ENCODE measurements around the gene LIM2. TPM values are rescaled to one million over a fixed set of nuclear protein-coding genes. Genes with fewer than 3 reads are reported as not detected.

LIM2 gene
- total and polyA plus RNA-seq, 4 donors = not detected

DNA sequence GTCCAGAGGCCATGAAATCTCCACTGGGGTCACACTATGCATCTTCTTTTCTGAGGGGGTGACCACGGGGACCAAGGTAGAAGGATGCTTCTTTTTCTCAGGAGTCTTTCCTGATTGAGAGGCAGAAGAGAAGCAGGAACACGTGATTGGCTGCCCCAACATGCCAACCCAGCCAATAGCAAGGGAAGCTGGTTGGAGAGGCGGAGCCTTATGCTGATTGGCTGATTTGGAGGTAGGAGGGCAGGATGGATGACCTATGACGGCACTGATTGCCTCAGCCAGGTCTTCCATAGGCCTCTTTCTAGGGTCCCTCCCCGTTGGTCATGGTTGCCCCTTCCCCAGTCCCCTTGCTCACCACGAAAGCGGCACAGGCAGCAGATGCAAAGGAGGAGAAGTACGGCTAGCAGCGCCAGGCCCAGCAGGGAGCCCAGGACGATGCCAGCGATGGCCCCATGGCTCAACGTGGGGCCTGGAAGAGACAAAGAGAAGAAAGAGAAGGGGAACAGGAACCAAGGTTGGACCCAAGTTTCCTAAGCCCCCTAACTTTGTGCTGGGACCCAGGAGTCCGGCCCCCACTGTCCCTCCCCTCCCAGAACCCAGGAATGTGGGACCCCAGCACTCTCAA is 53.8 kb downstream of the LIM2 start:
- peaks cover 6% of the 10 kb centered on the region for H3K4me1 ChIP-seq (ENCODE audit: control insufficient read depth, insufficient read depth, low read length)
- WGBS (ENCODE audit: insufficient coverage) = 77% methylated on average over 11 of the region's 13 CpGs
- no peak overlapping the region for H3K27ac ChIP-seq (ENCODE audit: low read depth, low read length)
- peaks cover 17% of the 10 kb centered on the region for H3K36me3 ChIP-seq (ENCODE audit: control insufficient read depth, insufficient read depth, low read length)
- H3K4me3 ChIP-seq (ENCODE audit: low read depth, low read length) = no peak overlapping the region
- H3K27me3 ChIP-seq (ENCODE audit: control insufficient read depth, insufficient read depth, low read length) = no peaks in the 10 kb centered on the region
- no peaks in the 10 kb centered on the region for H3K9me3 ChIP-seq (ENCODE audit: control insufficient read depth, insufficient read depth, low read length)
- peak in 1 of 6 donors; percentile 18 for DNase-seq (ENCODE audit: low read depth in 4 of 6, low spot score in 6 of 6)

DNA sequence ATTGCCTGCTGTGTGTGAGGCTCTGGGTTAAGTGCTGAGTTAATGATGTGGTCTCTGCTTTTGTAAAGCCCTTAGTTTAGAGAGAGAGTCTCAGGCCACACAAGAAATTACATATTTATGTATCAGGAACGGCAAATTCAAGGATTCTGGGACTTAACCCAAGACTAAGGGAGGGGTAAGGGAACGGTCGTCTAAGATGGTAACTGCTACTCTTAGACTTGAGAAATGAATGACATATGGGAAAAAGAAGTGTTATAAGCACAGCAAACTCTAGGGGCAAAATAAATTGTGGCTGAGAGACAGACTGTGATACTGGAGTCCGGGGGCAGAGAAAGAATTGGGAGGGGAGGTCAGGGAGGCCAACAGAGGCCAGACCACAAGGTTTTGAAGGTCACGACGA is 56.1 kb downstream of the LIM2 start:
- 95% methylated on average over 5 of the region's 6 CpGs for WGBS (ENCODE audit: insufficient coverage)
- peaks cover 13% of the 10 kb centered on the region for H3K4me1 ChIP-seq (ENCODE audit: control insufficient read depth, insufficient read depth, low read length)
- H3K27me3 ChIP-seq (ENCODE audit: control insufficient read depth, insufficient read depth, low read length) = no peaks in the 10 kb centered on the region
- no peak overlapping the region for H3K4me3 ChIP-seq (ENCODE audit: low read depth, low read length)
- H3K9me3 ChIP-seq (ENCODE audit: control insufficient read depth, insufficient read depth, low read length) = no peaks in the 10 kb centered on the region
- no peak overlapping the region for H3K27ac ChIP-seq (ENCODE audit: low read depth, low read length)
- DNase-seq (ENCODE audit: low read depth in 4 of 6, low spot score in 6 of 6) = no peak
- peaks cover 28% of the 10 kb centered on the region for H3K36me3 ChIP-seq (ENCODE audit: control insufficient read depth, insufficient read depth, low read length)

DNA sequence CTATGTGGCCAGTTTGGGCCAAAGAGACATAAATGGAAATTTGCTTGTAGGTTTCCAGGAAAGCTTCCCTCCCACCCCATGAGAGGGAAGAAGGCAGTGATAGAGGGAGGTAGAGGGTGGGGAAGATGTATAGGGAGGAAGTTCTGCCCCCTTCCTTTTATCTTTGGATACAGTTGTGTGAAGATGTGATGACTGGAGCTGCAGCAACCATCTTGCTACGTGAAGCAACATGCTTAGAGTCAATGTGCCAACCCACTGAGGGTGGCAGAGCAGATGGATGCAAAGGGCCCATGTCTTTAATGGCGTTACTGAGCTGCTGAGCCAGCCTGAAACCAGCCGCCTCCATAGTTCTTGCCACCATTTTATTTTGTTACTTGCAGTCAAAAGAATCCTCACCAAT is 56.6 kb downstream of the LIM2 start:
- no peaks in the 10 kb centered on the region for H3K27me3 ChIP-seq (ENCODE audit: control insufficient read depth, insufficient read depth, low read length)
- WGBS (ENCODE audit: insufficient coverage) = 62% methylated on average over 3 of the region's 3 CpGs
- no peak overlapping the region for H3K4me3 ChIP-seq (ENCODE audit: low read depth, low read length)
- H3K27ac ChIP-seq (ENCODE audit: low read depth, low read length) = no peak overlapping the region
- peaks cover 13% of the 10 kb centered on the region for H3K4me1 ChIP-seq (ENCODE audit: control insufficient read depth, insufficient read depth, low read length)
- DNase-seq (ENCODE audit: low read depth in 4 of 6, low spot score in 6 of 6) = no peak
- H3K9me3 ChIP-seq (ENCODE audit: control insufficient read depth, insufficient read depth, low read length) = no peaks in the 10 kb centered on the region
- peaks cover 33% of the 10 kb centered on the region for H3K36me3 ChIP-seq (ENCODE audit: control insufficient read depth, insufficient read depth, low read length)

DNA sequence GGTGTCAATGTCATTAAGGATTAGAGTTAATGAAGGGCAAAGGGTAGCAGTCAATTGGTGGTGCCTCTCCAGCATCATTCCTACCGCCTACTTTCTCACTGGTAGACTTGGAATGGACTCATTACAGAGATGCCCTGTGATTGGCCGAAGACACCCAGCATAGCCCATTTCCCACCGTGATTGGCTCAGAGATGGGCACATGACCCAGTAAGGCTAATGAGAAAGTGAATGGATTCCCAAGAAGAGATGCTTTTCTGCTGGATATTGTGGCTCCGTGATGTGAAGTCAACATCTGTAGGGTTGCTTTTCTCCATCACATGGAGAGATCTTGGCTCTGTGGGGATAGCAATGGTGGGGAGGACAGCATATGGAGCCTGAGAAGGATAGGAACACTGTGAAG is 57.4 kb downstream of the LIM2 start:
- Histone ChIP-seq H3K27ac (ENCODE audit: low read depth, low read length) (no peak overlapping the region), H3K27me3 (ENCODE audit: control insufficient read depth, insufficient read depth, low read length) (no peaks in the 10 kb centered on the region), H3K9me3 (ENCODE audit: control insufficient read depth, insufficient read depth, low read length) (no peaks in the 10 kb centered on the region), H3K4me3 (ENCODE audit: low read depth, low read length) (no peak overlapping the region), H3K4me1 (ENCODE audit: control insufficient read depth, insufficient read depth, low read length) (peaks cover 13% of the 10 kb centered on the region), H3K36me3 (ENCODE audit: control insufficient read depth, insufficient read depth, low read length) (peaks cover 41% of the 10 kb centered on the region)
- no peak for DNase-seq (ENCODE audit: low read depth in 4 of 6, low spot score in 6 of 6)
- WGBS (ENCODE audit: insufficient coverage) = 98% methylated on average over 4 of the region's 4 CpGs

Other genes starting within 250 kb of the LIM2 start
- 1 to 10 TPM in 1 of 2 donors, under 1 TPM in 1; 0.94 to 2.0 TPM for gene SIGLEC7, start 245.7 kb downstream of the LIM2 start, total RNA-seq
- 1 to 10 TPM in 1 of 2 donors, under 1 TPM in 1; 0.60 to 1.5 TPM for gene SIGLEC7, start 245.7 kb downstream of the LIM2 start, polyA plus RNA-seq (ENCODE audit: insufficient read length in 2 of 2)
- 1 to 10 TPM; 3.0 to 3.9 TPM for gene CD33, start 162.9 kb downstream of the LIM2 start, total RNA-seq
- 1 to 10 TPM; 2.9 TPM for gene CD33, start 162.9 kb downstream of the LIM2 start, polyA plus RNA-seq (ENCODE audit: insufficient read length in 2 of 2)
- gene SIGLECL1, start 136.9 kb downstream of the LIM2 start, total RNA-seq = not detected
- gene SIGLECL1, start 136.9 kb downstream of the LIM2 start, polyA plus RNA-seq (ENCODE audit: insufficient read length in 2 of 2) = not detected
- gene IGLON5, start 76.3 kb downstream of the LIM2 start, total RNA-seq = 10 to 100 TPM; 12.1 to 15.3 TPM
- 100 to 1,000 TPM; 154 to 160 TPM for gene IGLON5, start 76.3 kb downstream of the LIM2 start, polyA plus RNA-seq (ENCODE audit: insufficient read length in 2 of 2)
- gene VSIG10L, start 45.8 kb downstream of the LIM2 start, total RNA-seq = 1 to 10 TPM; 2.6 to 6.7 TPM
- gene VSIG10L, start 45.8 kb downstream of the LIM2 start, polyA plus RNA-seq (ENCODE audit: insufficient read length in 2 of 2) = 10 to 100 TPM in 1 of 2 donors, 1 to 10 TPM in 1; 10.0 to 12.7 TPM
- 100 to 1,000 TPM in 1 of 2 donors, 10 to 100 TPM in 1; 40.2 to 196 TPM for gene ETFB, start 21.6 kb downstream of the LIM2 start, total RNA-seq
- 100 to 1,000 TPM in 1 of 2 donors, 10 to 100 TPM in 1; 87.4 to 107 TPM for gene ETFB, start 21.6 kb downstream of the LIM2 start, polyA plus RNA-seq (ENCODE audit: insufficient read length in 2 of 2)
- 1 to 10 TPM in 1 of 2 donors, not detected in 1; 7.9 TPM for gene CLDND2, start 19.0 kb downstream of the LIM2 start, total RNA-seq
- 1 to 10 TPM; 5.9 to 7.6 TPM for gene CLDND2, start 19.0 kb downstream of the LIM2 start, polyA plus RNA-seq (ENCODE audit: insufficient read length in 2 of 2)
- gene NKG7, start 15.3 kb downstream of the LIM2 start, total RNA-seq = 1 to 10 TPM in 1 of 2 donors, under 1 TPM in 1; 0.44 to 6.0 TPM
- gene NKG7, start 15.3 kb downstream of the LIM2 start, polyA plus RNA-seq (ENCODE audit: insufficient read length in 2 of 2) = under 1 TPM in 1 of 2 donors, not detected in 1; 0.69 TPM
- gene C19orf84, start 2.6 kb upstream of the LIM2 start, total RNA-seq = not detected
- gene C19orf84, start 2.6 kb upstream of the LIM2 start, polyA plus RNA-seq (ENCODE audit: insufficient read length in 2 of 2) = not detected
- gene SIGLEC10, start 29.7 kb upstream of the LIM2 start, total RNA-seq = 1 to 10 TPM; 3.1 to 3.7 TPM
- 1 to 10 TPM; 6.6 to 7.1 TPM for gene SIGLEC10, start 29.7 kb upstream of the LIM2 start, polyA plus RNA-seq (ENCODE audit: insufficient read length in 2 of 2)
- gene SIGLEC8, start 70.5 kb upstream of the LIM2 start, total RNA-seq = 1 to 10 TPM; 2.0 to 3.6 TPM
- gene SIGLEC8, start 70.5 kb upstream of the LIM2 start, polyA plus RNA-seq (ENCODE audit: insufficient read length in 2 of 2) = 1 to 10 TPM; 3.8 to 4.7 TPM
- gene CEACAM18, start 90.6 kb upstream of the LIM2 start, total RNA-seq = not detected
- gene CEACAM18, start 90.6 kb upstream of the LIM2 start, polyA plus RNA-seq (ENCODE audit: insufficient read length in 2 of 2) = not detected
- under 1 TPM in 1 of 2 donors, not detected in 1; 0.06 TPM for gene SIGLEC12, start 113.8 kb upstream of the LIM2 start, total RNA-seq
- gene SIGLEC12, start 113.8 kb upstream of the LIM2 start, polyA plus RNA-seq (ENCODE audit: insufficient read length in 2 of 2) = not detected
- gene SIGLEC6, start 143.7 kb upstream of the LIM2 start, total RNA-seq = under 1 TPM in 1 of 2 donors, not detected in 1; 0.11 TPM
- gene SIGLEC6, start 143.7 kb upstream of the LIM2 start, polyA plus RNA-seq (ENCODE audit: insufficient read length in 2 of 2) = not detected
- gene ZNF175, start 183.3 kb upstream of the LIM2 start, total RNA-seq = 10 to 100 TPM in 1 of 2 donors, 1 to 10 TPM in 1; 8.5 to 12.4 TPM
- gene ZNF175, start 183.3 kb upstream of the LIM2 start, polyA plus RNA-seq (ENCODE audit: insufficient read length in 2 of 2) = 10 to 100 TPM; 12.4 to 17.8 TPM
- 1 to 10 TPM in 1 of 2 donors, under 1 TPM in 1; 0.44 to 1.6 TPM for gene SIGLEC5, start 242.4 kb upstream of the LIM2 start, total RNA-seq
- under 1 TPM in 1 of 2 donors, not detected in 1; 0.22 TPM for gene SIGLEC5, start 242.4 kb upstream of the LIM2 start, polyA plus RNA-seq (ENCODE audit: insufficient read length in 2 of 2)

All from spinal cord (tissue), 10 donors.